ENCODE measurements around the gene NDUFA8. TPM values are rescaled to one million over a fixed set of nuclear protein-coding genes. Genes with fewer than 3 reads are reported as not detected.
A peak's percentile ranks its signal among the peaks of the same experiment; 100 is the strongest.

Gene NDUFA8
- total RNA-seq, 1 experiment from 2014 or later: 70.7 TPM

DNA sequence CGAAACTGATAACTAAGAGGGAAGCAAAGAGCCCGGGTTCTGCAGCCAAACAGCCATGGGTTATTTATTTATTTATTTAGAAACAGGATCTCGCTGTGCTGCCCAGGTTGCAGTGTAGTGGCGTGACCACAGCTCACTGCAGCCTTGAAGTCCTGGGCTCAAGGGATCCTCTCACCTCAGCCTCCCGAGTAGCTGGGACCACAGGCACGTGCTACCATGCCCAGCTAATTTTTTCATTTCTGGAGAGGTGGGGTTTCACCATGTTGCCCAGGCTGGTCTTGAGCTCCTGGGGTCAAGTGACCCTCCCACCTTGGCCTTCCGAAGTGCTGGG, 24.1 kb downstream of the NDUFA8 start:
- ChIA-PET POLR2A (no interaction called here), CTCF (interaction anchor here (0.9 to 5.8 kb wide), 12 partner anchors 9 to 221 kb away, joined by 3 to 40 read pairs (median 7); partner anchors contain the start of genes MORN5 and NDUFA8)
- ATAC-seq: no peak
- no peaks in the 10 kb centered on the region for H3K36me3 Mint-ChIP-seq
- H3K9me3 Mint-ChIP-seq: no peaks in the 10 kb centered on the region
- no peak overlapping the region for H3K4me3 Mint-ChIP-seq
- H3K4me1 Mint-ChIP-seq: peaks cover 54% of the 10 kb centered on the region
- H3K27ac Mint-ChIP-seq: no peak overlapping the region
- peak; percentile 41; the same call in 1 of the 2 replicates for TF ChIP-seq ZNF121 (CRISPR knock-in tag; IDR thresholded peaks at IDR 0.05)
- no peak for TF ChIP-seq OVOL2 (CRISPR knock-in tag; IDR thresholded peaks at IDR 0.05; ENCODE audit: borderline replicate concordance)
- no peak for DNase-seq (ENCODE audit: low spot score)
- peaks cover 13% of the 10 kb centered on the region for H3K27me3 Mint-ChIP-seq (ENCODE audit: low read depth)

- ChIA-PET POLR2A (no interaction called here), CTCF (interaction anchor here (0.8 to 5.8 kb wide), 15 partner anchors 10 to 329 kb away, joined by 3 to 40 read pairs (median 6); partner anchors contain the start of genes MORN5 and NDUFA8)
- Mint-ChIP-seq H3K36me3 (no peaks in the 10 kb centered on the region), H3K27me3 (ENCODE audit: low read depth) (peaks cover 15% of the 10 kb centered on the region), H3K4me3 (peak overlapping the region; percentile 5; the same call in 1 of the 2 replicates), H3K27ac (no peak overlapping the region), H3K4me1 (peaks cover 54% of the 10 kb centered on the region), H3K9me3 (no peaks in the 10 kb centered on the region)
- DNase-seq (ENCODE audit: low spot score) (no peak), ATAC-seq (peak; percentile 14; the same call in 1 of the 2 replicates)
- TF ChIP-seq CREM (CRISPR knock-in tag; IDR thresholded peaks at IDR 0.05) (peak; percentile 71; the same call in 1 of the 2 replicates), ZNF423 (CRISPR knock-in tag; IDR thresholded peaks at IDR 0.05) (peak; percentile 70), PRRX2 (CRISPR knock-in tag; IDR thresholded peaks at IDR 0.05) (no peak)
These were observed 24.6 kb downstream of the NDUFA8 start for GRCh38 chr9:122134822-122135528.

- TF ChIP-seq EMX1 (CRISPR knock-in tag; IDR thresholded peaks at IDR 0.05) (no peak), ESRRA (CRISPR knock-in tag; IDR thresholded peaks at IDR 0.05; ENCODE audit: borderline replicate concordance) (no peak), ATF1 (CRISPR knock-in tag; IDR thresholded peaks at IDR 0.05) (no peak), NFATC4 (CRISPR knock-in tag; IDR thresholded peaks at IDR 0.05) (no peak), ZNF121 (CRISPR knock-in tag; IDR thresholded peaks at IDR 0.05) (no peak), CREM (CRISPR knock-in tag; IDR thresholded peaks at IDR 0.05) (no peak), SOX15 (CRISPR knock-in tag; IDR thresholded peaks at IDR 0.05) (no peak), SMAD3 (CRISPR knock-in tag; IDR thresholded peaks at IDR 0.05; ENCODE audit: borderline replicate concordance) (no peak), ZNF671 (CRISPR knock-in tag; IDR thresholded peaks at IDR 0.05) (no peak), FOXP1 (CRISPR knock-in tag; IDR thresholded peaks at IDR 0.05; ENCODE audit: borderline replicate concordance) (no peak), NFYB (CRISPR knock-in tag; conservative IDR thresholded peaks at IDR 0.05; ENCODE audit: low read depth) (no peak), CDX4 (CRISPR knock-in tag; IDR thresholded peaks at IDR 0.05; ENCODE audit: borderline replicate concordance) (no peak), FOXP4 (CRISPR knock-in tag; IDR thresholded peaks at IDR 0.05) (no peak)
- TF ChIP-seq, protein P1, sequence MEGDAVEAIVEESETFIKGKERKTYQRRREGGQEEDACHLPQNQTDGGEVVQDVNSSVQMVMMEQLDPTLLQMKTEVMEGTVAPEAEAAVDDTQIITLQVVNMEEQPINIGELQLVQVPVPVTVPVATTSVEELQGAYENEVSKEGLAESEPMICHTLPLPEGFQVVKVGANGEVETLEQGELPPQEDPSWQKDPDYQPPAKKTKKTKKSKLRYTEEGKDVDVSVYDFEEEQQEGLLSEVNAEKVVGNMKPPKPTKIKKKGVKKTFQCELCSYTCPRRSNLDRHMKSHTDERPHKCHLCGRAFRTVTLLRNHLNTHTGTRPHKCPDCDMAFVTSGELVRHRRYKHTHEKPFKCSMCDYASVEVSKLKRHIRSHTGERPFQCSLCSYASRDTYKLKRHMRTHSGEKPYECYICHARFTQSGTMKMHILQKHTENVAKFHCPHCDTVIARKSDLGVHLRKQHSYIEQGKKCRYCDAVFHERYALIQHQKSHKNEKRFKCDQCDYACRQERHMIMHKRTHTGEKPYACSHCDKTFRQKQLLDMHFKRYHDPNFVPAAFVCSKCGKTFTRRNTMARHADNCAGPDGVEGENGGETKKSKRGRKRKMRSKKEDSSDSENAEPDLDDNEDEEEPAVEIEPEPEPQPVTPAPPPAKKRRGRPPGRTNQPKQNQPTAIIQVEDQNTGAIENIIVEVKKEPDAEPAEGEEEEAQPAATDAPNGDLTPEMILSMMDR (IDR thresholded peaks at IDR 0.05): no peak
- TF ChIP-seq, protein P2, sequence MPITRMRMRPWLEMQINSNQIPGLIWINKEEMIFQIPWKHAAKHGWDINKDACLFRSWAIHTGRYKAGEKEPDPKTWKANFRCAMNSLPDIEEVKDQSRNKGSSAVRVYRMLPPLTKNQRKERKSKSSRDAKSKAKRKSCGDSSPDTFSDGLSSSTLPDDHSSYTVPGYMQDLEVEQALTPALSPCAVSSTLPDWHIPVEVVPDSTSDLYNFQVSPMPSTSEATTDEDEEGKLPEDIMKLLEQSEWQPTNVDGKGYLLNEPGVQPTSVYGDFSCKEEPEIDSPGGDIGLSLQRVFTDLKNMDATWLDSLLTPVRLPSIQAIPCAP (CRISPR knock-in tag; IDR thresholded peaks at IDR 0.05): no peak
- TF ChIP-seq, protein P3, sequence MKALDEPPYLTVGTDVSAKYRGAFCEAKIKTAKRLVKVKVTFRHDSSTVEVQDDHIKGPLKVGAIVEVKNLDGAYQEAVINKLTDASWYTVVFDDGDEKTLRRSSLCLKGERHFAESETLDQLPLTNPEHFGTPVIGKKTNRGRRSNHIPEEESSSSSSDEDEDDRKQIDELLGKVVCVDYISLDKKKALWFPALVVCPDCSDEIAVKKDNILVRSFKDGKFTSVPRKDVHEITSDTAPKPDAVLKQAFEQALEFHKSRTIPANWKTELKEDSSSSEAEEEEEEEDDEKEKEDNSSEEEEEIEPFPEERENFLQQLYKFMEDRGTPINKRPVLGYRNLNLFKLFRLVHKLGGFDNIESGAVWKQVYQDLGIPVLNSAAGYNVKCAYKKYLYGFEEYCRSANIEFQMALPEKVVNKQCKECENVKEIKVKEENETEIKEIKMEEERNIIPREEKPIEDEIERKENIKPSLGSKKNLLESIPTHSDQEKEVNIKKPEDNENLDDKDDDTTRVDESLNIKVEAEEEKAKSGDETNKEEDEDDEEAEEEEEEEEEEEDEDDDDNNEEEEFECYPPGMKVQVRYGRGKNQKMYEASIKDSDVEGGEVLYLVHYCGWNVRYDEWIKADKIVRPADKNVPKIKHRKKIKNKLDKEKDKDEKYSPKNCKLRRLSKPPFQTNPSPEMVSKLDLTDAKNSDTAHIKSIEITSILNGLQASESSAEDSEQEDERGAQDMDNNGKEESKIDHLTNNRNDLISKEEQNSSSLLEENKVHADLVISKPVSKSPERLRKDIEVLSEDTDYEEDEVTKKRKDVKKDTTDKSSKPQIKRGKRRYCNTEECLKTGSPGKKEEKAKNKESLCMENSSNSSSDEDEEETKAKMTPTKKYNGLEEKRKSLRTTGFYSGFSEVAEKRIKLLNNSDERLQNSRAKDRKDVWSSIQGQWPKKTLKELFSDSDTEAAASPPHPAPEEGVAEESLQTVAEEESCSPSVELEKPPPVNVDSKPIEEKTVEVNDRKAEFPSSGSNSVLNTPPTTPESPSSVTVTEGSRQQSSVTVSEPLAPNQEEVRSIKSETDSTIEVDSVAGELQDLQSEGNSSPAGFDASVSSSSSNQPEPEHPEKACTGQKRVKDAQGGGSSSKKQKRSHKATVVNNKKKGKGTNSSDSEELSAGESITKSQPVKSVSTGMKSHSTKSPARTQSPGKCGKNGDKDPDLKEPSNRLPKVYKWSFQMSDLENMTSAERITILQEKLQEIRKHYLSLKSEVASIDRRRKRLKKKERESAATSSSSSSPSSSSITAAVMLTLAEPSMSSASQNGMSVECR (CRISPR knock-in tag; IDR thresholded peaks at IDR 0.05; ENCODE audit: borderline replicate concordance): no peak
- ATAC-seq (no peak), DNase-seq (ENCODE audit: low spot score) (no peak)
- H3K4me3 Mint-ChIP-seq: no peak overlapping the region
- ChIA-PET POLR2A (interaction anchor here (0.8 kb wide), 1 partner anchor 18 kb away, joined by 3 read pairs; no protein-coding TSS in a partner anchor), CTCF (interaction anchor here (1.0 to 5.8 kb wide), 10 partner anchors 9 to 330 kb away, joined by 3 to 40 read pairs (median 16); partner anchors contain the start of genes MORN5 and NDUFA8)
- no peaks in the 10 kb centered on the region for H3K36me3 Mint-ChIP-seq
- no peak overlapping the region for H3K27ac Mint-ChIP-seq
- H3K9me3 Mint-ChIP-seq: no peaks in the 10 kb centered on the region
- H3K27me3 Mint-ChIP-seq (ENCODE audit: low read depth): peaks cover 15% of the 10 kb centered on the region
- peaks cover 51% of the 10 kb centered on the region for H3K4me1 Mint-ChIP-seq
These were observed 25.5 kb downstream of the NDUFA8 start for GRCh38 chr9:122133984-122134535.

All from WTC11 (cell line).